DMS53 treated with DMSO at 0.1 percent for 48 hours (cell line): ENCODE results near the gene GLIPR1L2.
"Not testable (repeated sequence)": the region's sequence is repeated elsewhere in the genome, so short reads cannot be mapped to it uniquely, and the experiment has no call there.

ENCODE experiments used
- DNase-seq: peaks from one replicate; lab custom pipeline; 2025; ENCODE audit not compliant: unreplicated experiment; lab: John Stamatoyannopoulos, UW

The GLIPR1L2 gene

DNA sequence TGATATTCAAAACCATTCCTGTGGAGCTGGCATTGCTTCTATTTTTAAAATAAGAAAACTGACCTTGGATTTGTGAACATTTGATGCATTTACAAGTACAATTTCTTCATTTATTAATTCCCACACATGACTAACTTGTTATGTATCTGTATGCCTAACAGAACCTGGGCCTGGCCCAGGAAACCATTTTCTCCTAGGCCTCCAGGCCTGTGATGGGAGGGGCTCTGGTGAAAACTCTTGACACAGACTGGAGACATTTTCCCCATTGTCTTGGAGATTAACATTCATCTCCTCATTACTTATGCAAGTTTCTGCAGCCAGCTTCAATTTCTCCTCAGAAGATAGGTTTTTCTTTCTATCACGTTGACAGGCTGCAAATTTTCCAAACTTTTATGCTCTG is 42.0 kb downstream of the GLIPR1L2 start:
- DNase-seq = no peak

DNA sequence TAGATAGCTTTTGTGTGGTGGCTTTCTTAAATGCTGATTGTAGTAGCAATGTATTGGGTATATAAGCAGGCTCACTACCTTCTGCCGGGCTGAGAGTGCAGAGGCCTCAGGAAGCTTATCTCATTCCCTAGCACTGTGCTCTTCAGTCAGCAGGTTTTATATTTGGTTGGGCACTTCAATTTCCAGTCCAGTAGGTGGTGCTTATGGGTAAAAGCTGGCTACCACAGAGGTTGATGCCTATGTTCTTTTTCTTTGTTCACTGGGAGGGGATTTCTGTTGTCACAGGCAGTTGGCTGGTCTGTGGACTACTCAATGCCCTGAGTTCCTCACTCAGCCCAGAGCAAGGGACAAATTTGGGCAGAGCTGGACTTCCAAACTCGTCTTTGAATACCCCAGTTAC is 46.7 kb downstream of the GLIPR1L2 start:
- no peak for DNase-seq

DNA sequence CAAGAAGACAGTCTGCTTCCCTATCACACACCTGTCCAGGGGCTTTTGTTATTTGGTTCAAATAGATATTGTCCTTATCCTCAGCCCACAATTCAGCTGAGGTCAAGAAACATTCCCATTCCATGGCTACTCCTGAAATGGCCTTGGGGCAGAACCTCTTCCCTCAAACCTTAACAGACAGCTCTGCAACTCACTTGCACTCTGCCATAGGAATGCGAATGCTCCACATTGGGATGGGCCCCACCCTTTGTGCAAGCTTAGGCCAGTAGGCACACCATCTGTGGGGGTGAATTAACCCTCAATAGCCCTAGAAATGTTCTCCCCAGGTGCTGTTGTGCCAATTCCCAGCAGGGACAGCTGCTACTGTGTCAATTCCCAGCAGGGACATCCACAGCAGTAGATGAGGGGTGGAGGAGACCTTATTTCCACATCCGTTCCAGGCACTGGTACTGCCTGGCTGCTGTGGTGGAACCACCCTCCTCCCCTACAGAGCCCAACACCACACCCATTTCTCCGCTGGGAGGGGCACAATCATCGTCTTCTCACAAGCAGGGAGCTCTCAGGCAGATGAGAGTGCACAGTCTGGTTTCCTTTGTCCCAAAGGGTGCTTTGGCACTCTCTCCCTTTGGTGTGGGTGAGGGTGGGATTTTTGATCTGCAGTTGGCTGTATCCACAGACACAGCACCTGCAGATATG is 47.3 kb downstream of the GLIPR1L2 start:
- DNase-seq = no peak

DNA sequence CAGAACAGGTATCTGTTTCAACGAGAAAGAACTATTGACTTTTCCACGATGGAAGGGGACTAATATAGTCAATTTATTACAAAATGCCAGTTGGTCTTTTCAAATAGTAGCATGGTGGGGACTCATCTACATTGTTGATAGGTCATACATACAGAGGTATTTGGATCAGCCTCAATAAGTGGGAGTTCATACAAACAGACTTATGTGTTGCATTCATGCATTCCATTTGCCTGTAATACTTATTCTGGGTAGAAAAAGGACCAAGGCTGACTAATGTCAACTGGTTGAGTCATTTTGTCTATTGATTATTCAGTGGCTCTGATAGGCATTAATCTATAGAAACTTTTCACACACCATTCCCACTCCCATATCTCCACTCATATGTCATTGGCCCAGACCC is 48.2 kb downstream of the GLIPR1L2 start:
- DNase-seq = no peak

DNA sequence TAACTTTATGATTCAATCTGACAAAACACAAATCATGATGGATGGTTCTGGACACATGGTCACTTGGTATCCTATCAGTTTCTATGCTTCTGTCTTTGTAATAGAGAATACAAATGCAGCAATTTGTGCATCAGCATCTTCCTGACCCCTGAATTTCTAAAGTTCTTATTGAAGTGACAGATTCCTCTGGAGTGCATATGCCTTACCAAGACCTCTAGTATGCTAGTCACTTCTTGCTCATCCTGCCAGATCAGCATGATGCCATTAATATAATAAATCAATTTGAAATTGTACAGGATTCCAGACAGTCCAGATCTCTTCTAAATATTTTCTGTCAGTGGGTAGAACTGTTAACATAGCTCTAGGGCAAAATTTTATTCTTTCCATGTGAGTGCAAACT is 49.0 kb downstream of the GLIPR1L2 start:
- no peak for DNase-seq

DNA sequence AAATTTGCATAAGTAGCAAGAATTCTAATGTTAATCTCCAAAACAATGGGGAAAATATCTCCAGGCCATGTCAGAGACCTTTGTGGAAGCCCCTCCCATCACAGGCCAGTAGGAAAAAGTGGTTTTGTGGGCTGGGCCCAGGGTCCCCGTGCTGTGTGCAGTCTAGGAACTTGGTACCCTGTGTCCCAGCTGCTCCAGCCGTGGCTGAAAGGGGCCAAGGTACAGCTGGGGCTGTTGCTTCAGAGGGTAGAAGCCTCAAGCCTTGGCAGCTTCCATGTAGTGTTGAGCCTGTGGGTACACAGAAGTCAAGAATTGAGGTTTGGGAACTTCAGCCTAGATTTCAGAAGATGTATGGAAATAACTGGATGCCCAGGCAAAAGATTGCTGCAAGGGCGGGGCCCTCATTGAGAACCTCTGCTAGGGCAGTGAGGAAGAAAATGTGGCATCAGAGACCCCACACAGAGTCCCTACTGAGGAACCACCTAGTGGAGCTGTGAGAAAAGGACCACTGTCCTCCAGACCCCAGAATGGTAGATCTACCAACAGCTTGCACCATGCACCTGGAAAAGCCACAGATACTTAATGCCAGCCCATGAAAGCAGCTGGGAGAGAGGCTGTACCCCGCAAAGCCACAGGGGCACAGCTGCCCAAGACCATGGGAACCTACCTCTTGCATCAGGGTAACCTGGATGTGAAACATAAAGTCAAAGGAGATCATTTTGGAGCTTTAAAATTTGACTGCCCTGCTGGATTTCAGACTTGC is 51.0 kb downstream of the GLIPR1L2 start:
- DNase-seq = not testable (repeated sequence)

DNA sequence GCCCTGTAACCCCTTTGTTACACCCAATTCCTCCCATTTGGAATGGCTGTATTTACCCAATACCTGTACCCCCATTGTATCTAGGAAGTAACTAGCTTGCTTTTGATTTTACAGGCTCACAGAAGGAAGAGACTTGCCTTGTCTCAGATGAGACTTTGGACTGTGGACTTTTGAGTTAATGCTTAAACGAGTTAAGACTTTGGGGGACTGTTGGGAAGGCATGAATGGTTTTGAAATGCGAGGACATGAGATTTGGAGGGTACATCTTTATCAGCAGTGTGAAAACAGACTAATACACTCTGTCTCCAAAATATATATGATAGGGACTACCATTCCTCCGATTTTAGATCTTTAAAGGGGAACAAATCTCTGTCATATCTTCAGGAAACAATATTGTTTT is 51.6 kb downstream of the GLIPR1L2 start:
- not testable (repeated sequence) for DNase-seq

DNA sequence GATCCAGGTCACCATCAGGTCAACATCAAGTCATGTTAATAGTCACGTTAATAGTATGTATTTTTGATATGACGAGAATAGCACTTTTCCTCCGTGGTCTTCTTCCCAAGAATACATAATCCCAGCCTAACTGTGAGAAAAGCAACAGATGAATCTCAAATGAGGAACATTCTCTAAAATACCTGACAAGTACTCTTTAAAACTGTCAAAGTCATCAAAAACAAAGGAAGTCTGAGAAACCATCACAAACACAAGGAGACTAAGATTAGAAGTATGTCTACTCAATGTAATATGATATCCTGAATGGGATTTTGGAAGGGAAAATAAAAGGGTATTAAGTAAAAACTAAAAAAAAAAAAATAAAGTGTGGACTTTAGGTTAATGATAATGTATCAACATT is 52.8 kb downstream of the GLIPR1L2 start:
- DNase-seq = no peak

DNA sequence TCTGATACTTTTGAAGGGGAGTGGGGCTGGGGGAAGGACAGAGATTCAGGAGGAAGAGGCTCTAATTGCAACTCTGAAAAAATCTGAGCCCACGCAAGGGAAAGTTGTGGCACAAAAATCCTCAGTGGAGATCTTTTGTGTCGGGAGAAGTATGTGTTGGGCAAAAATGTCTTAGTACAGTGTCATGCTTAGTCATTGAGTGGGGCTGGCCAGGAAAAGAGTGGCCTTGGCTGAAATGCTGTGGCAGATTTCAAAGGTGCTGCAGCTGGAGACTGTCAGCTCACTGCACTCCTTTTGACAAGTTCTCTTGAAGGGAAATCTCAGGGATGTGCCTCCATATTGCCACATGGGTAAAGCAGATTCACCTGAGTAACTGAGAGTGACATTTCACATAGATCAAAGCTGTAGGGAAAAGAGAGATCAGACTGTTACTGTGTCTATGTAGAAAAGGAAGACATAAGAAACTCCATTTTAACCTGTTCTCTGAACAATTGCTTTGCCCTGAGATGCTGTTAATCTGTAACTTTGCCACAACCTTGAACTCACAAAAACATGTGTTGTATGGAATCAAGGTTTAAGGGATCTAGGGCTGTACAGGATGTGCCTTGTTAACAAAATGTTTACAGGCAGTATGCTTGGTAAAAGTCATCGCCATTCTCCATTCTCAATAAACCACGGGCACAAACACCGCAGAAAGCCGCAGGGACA is 53.7 kb downstream of the GLIPR1L2 start:
- DNase-seq = no peak

DNA sequence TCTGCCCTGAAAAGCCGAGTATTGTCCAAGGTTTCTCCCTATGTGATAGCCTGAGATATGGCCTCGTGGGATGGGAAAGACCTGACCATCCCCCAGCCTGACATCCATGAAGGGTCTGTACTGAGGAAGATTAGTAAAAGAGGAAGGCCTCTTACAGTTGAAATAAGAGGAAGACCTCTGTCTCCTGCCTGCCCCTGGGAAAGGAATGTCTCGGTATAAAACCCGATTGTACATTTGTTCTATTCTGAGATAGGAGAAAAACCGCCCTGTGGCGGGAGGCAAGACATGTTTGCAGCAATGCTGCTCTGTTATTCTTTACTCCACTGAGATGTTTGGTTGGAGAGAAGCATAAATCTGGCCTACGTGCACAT is 54.2 kb downstream of the GLIPR1L2 start:
- DNase-seq = not testable (repeated sequence)

DNA sequence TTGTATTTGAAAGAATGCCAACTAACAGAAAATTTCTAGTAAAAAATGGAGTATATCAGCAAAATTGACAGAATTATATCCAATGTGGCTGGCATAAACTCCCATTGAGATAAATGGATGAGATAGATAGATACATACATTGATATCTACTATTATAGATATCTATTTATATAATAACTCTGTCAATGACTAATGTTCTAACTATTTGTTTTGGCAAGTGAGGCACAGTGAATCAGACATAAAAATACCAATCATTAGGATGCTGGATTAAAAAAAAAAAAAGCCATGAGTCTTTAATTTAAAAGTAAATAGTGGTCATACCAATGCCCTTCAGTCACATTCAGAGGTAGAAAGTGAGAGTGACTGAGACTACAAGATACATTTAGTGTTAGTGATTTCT is 56.0 kb downstream of the GLIPR1L2 start:
- no peak for DNase-seq

DNA sequence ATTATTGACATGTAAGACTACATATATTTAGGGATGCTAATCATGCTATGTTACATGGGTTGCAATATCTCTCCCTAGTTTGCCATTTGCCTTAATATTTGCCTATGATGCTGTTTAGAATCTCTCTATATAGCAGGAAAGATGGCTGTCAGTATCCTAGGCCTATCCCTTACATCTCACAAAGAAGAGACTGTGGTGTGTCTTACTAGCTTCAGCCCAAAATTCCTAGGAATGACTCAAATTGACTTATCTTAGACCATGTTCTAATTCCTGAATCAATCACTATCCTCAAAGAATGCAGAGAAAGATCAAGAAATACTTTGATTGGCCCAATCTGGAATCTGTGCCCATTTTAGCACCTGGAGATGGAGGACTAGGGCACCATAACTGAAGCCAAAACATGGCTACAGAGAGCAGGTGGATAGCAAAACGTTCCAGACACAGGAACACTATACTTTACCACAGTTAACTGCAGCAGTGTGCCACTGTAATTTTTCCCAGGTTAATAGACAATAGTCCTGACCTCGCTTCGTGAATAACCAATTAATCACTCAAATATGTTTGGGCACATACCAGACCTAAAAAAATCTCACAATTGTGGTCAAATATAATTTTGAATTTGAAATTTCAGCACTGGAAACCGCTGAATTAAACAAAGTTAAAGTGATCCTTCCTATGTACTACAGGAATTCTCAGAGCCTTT is 57.0 kb downstream of the GLIPR1L2 start:
- no peak for DNase-seq

DNA sequence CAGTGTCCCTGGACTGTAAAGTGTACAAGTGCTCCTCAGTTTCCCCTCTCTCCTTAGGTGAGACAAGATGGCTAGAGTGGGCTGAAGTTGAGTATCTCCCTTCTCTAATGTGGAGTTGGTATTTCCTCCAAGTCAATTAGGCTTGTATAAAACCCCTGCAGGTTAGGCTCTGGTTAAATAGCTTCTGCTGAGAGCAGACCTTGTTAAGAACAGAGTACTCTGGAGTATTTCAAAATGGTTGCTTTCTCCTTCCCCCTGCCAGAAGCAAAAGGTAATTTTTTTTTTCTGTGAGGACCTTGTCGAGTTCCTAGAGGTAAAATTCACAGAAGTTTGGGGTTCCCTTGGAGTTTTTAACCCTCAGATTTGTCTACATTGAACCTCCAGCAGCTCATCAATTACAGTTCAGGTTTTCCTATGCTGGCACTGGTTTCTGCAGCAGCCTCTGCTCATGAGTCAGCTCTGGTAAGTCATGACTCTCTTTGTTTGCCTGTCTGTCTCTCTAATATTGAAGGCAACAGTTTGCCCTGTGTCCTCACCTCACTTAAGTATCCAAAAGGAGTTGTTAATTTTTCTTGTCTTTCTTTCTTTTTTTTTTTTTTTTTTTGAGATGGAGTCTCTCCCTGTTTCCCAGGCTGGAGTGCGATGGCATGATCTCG is 61.9 kb downstream of the GLIPR1L2 start:
- DNase-seq = no peak

DNA sequence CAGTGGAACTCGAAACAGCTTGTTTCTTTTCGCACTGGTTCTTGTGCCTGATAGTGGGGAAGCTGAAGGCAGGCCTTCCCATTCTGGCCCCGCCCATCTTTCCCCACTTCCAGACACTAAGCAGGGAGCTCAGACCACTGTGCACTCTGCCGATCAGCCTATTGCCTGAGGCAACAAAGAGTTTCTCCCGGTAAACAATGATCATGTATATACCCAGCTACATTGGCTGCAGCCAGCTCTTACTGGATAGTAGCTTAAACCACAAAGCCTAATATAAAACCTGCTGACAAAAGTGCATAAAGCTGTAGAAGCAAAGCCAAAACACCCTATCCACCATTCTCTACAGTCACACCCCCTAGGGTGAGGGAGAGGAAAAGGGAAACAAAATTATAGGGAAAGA is 65.0 kb downstream of the GLIPR1L2 start:
- no peak for DNase-seq

DNA sequence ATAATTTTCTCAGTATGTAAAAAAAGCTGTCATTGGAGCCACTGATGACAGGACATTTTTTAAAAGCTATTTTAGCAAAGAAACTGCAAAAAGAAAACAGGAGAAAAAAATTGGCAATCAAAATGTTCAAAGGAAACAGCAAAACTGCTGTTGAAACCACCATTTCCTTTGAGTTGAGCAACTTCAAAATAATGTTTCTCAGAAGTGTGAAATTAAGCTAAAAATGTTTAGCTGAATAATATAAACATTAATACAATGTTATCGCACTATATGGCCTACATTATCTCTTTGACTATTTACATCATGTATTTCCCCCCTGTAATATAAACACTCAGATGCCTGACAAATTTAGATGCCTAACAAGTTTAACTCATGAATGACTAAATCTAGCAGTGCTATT is 66.3 kb downstream of the GLIPR1L2 start:
- no peak for DNase-seq

DNA sequence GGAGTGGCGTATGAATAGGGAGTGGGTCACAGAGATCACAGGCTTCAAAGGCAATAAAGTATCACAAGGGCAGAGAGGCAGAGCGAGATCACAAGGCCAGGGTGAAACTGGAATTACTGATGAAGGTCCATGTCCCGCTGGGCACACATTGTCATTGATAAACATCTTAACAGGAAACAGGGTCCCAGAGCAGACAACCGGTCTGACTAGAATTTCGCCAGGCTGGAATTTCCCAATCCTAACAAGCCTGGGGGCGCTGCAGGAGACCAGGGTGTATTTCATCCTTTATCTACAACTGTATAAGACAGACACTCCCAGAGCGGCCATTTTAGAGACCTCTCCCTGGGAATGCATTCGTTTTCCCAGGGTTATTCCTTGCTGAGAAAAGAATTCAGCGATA is 67.0 kb downstream of the GLIPR1L2 start:
- not testable (repeated sequence) for DNase-seq

DNA sequence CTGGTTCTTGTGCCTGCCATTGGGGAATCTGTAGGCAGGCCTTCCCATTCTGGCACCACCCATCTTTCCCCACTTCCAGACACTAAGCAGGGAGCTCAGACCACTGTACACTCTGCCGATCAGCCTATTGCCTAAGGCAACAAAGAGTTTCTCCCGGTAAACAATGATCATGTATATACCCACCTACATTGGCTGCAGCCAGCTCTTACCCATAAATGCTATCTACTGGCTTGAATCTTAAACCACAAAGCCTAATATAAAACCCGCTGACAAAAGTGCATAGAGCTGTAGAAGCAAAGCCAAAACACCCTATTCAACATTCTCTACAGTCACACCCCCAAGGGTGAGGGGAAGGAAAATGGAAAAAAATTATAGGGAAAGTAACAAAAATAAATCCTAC is 68.9 kb downstream of the GLIPR1L2 start:
- no peak for DNase-seq

DNA sequence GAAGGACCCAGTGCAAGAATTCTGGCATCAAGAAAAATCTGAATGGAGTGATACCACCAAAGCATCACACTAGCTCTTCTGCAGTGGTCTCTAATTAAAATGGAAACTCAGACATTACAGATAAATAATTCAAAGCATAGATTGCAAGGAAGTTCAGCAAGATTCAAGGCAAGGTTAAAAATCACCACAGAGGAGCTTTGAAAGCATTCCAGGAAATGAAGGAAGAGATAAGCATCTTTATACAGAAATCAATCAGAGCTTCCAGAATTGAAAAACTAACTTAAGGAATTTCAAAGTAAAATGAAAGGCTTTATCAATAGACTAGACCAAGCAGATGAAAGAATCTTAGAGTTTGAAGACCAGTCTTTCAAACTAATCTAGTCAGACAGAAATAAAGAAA is 69.3 kb downstream of the GLIPR1L2 start:
- no peak for DNase-seq

DNA sequence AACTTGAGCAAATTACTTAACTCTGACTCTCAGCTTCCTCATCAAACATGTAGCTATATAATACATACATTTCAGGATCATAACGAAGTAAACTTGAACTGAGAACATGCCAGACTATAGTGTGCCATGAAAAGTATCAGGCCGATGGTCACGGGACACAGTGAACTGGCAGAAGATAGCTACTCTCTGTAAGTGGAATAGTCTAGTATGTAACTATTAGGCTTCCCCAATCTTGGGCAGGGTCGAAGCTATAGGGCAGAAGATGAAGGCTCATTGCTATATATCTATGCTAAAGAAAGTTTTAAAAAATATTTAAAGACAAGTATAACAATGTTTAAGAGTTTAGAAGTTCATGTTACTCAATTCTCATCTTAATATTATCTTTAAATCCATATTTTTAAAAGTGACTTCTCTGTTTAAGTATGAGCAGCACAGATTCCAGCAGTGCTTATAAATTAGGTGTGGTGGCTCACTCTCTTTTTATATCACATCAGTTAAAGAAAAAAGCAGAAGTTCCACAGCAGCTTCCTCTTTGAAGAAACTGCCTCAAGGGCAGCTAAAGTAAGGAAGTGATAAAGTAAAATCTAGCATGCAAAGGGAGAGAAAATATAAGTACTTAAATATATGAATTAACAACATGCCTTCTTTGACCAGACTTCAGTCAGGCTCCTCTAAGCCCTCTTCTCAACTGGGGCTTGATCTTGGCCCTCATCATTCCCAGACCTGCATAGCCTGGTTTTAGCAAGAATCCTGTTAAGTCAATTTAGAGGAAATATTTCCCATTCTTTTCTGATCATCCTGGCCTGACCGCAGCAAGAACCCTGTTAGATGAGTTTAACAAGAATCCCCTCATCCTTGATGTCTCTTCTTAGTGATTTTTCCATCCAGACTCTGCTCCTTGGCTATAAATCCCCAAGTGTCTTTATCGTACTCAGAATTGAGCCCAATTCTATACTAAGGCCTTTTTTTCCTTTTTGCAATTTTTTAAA is 81.3 kb downstream of the GLIPR1L2 start:
- DNase-seq = no peak

DNA sequence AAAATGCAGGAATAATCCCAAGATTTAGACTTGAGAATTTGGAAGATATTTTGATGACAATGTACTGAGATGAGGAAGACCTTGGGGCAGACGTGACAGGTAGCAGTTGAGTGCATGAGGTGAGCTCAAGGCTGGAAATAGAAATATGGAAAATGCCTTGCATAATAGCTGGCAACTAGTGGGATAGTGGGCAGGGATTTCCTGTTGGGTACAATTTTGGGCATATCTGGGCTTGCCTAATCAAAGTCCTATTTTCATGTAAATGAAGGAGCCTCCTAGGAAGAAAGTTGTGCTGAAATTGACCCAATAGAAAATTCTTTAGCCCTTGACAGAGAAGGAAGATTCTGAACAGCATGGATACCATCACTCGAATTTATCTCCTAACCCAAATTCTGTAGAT is 83.2 kb downstream of the GLIPR1L2 start:
- DNase-seq = no peak
